Bronchial epithelial cell (primary cell): ENCODE results near the gene KLLN. TPM values are rescaled to one million over a fixed set of nuclear protein-coding genes. Genes with fewer than 3 reads are reported as not detected.

ENCODE experiments used
- DNase-seq: peaks from one replicate; pipeline ENCODE4 v3.0.0-alpha.2; 2010; ENCODE audit warnings: low read depth
- FAIRE-seq: peaks from 2 replicates; lab custom pipeline; 2011; peaks lifted over from hg19 to GRCh38; lab: Jason Lieb, UNC
- H3K27me3 ChIP-seq: 2 replicates; pipeline ENCODE4 v1.5.1; 2011; ENCODE audit warnings: low read length; ENCODE audit not compliant: control insufficient read depth, insufficient read depth
- H3K36me3 ChIP-seq: 2 replicates; pipeline ENCODE4 v1.5.1; 2011; ENCODE audit warnings: low read length; ENCODE audit not compliant: control insufficient read depth, insufficient read depth
- H3K4me3 ChIP-seq: 2 replicates; pipeline ENCODE4 v1.5.1; 2011; ENCODE audit warnings: mild to moderate bottlenecking, low read depth, low read length, control low read depth
- total RNA-seq: library from RNA; depleted of rRNA; stranded (reverse); fragments of >200 nt; gene quantifications from 2 replicates; pipeline ENCODE4 v1.2.1, GENCODE V29; 2014
- TF ChIP-seq, protein P1 (sequence below): IDR thresholded peaks from 2 replicates; pipeline ENCODE4 v1.5.1; 2011; ENCODE audit warnings: mild to moderate bottlenecking, moderate library complexity, low read length, control low read depth, inconsistent platforms; ENCODE audit not compliant: insufficient read depth, severe bottlenecking

The KLLN gene
- total RNA-seq, 1 donor from 2014 or later = 0.26 TPM

DNA sequence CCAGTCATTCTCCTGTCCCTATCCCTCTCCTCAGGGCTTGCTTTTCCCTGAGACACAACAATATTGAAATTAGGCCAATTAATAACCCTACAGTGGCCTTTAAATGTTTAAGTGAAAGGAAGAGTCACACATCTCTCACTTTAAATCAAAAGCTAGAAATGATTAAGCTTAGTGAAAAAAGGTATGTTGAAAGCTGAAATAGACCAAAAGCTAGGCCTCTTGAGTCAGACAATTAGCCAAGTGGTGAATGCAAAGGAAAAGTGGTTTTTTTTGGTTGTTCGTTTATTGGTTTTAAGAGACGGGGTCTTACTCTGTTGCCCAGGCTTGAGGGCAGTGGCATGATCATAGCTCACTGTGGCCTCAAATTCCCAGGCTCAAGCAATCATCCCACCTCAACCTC lies 35.7 kb downstream of the KLLN start:
- Histone ChIP-seq H3K4me3 (no peak overlapping the region), H3K27me3 (no peaks in the 10 kb centered on the region), H3K36me3 (no peaks in the 10 kb centered on the region)
- no peak for FAIRE-seq
- no peak for DNase-seq
- TF ChIP-seq, protein P1, sequence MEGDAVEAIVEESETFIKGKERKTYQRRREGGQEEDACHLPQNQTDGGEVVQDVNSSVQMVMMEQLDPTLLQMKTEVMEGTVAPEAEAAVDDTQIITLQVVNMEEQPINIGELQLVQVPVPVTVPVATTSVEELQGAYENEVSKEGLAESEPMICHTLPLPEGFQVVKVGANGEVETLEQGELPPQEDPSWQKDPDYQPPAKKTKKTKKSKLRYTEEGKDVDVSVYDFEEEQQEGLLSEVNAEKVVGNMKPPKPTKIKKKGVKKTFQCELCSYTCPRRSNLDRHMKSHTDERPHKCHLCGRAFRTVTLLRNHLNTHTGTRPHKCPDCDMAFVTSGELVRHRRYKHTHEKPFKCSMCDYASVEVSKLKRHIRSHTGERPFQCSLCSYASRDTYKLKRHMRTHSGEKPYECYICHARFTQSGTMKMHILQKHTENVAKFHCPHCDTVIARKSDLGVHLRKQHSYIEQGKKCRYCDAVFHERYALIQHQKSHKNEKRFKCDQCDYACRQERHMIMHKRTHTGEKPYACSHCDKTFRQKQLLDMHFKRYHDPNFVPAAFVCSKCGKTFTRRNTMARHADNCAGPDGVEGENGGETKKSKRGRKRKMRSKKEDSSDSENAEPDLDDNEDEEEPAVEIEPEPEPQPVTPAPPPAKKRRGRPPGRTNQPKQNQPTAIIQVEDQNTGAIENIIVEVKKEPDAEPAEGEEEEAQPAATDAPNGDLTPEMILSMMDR = no peak

DNA sequence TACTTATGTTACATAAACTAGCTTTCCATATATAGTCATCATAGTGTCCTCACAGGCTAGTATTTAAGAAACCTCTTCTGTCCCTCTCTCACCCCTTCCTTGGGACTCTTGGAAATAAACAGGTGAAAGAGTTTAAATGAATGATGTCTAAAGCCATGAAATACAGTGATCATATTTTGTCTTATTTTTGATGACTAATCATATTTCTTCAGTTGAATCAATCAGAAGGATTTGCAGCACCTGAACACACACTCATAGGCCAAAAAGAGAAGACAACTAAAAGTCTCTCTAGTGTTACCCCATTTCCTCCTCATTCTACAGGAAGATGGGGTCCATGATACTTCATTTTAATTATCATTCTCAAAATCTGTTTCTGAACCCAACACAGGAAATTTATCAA lies 36.7 kb downstream of the KLLN start:
- TF ChIP-seq, protein P1 = no peak
- H3K27me3 ChIP-seq = no peaks in the 10 kb centered on the region
- no peaks in the 10 kb centered on the region for H3K36me3 ChIP-seq
- no peak for DNase-seq
- H3K4me3 ChIP-seq = no peak overlapping the region
- no peak for FAIRE-seq

DNA sequence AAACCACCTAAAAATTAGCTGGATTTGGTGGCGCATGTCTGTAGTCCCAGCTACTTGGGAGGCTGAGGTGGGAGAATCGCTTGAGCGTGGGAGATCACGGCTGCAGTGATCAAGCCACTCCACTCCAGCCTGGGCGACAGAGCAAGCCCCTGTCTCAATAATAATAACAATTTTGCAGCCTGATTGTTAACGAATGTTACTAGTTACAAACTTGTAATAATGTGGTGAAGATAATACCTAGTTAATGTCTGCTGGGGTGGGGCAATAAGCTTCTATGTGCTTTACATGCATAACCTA lies 44.1 kb downstream of the KLLN start:
- DNase-seq (no peak), FAIRE-seq (no peak)
- H3K27me3 ChIP-seq = no peaks in the 10 kb centered on the region
- TF ChIP-seq, protein P1 = no peak
- no peak overlapping the region for H3K4me3 ChIP-seq
- H3K36me3 ChIP-seq = no peaks in the 10 kb centered on the region

DNA sequence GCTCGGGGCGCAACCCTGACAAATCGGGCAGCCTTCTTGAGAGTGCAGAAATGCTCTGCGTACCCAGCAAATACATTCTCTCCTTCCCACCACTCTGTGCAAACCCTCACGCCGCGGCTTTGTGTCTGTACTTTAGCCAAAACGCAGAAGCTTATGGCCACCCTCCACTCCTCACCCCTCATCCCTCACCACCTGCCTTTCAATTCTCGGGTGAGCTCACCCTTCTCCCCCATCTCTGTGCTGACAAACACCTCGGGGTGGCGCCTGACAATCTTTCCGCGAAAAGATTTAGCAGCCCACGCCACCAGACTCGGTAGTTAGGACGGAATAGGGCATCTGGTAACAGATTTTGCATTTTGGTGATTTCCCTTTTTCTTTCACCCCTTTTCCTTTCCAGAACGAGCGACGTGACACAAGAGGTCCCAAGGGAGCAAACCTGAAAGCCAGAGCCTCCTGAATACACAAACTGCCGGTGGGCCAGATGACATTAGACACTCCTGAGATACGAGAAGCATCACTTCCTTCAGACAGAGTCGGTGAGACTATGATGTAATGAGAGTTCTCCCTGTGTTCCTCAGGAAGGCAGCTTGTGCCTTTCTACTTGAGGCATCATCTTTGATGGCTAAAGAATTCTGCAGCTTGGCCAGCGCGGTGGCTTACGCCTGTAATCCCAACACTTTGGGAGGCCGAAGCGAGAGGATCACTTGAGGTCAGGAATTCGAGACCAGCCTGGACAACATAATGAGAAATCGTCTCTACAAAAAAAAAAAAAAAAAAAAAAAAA lies 44.6 kb downstream of the KLLN start:
- Histone ChIP-seq H3K4me3 (peak overlapping the region; percentile 48), H3K36me3 (no peaks in the 10 kb centered on the region), H3K27me3 (no peaks in the 10 kb centered on the region)
- FAIRE-seq (no peak), DNase-seq (peak; percentile 32)
- TF ChIP-seq, protein P1 = peak; percentile 13

DNA sequence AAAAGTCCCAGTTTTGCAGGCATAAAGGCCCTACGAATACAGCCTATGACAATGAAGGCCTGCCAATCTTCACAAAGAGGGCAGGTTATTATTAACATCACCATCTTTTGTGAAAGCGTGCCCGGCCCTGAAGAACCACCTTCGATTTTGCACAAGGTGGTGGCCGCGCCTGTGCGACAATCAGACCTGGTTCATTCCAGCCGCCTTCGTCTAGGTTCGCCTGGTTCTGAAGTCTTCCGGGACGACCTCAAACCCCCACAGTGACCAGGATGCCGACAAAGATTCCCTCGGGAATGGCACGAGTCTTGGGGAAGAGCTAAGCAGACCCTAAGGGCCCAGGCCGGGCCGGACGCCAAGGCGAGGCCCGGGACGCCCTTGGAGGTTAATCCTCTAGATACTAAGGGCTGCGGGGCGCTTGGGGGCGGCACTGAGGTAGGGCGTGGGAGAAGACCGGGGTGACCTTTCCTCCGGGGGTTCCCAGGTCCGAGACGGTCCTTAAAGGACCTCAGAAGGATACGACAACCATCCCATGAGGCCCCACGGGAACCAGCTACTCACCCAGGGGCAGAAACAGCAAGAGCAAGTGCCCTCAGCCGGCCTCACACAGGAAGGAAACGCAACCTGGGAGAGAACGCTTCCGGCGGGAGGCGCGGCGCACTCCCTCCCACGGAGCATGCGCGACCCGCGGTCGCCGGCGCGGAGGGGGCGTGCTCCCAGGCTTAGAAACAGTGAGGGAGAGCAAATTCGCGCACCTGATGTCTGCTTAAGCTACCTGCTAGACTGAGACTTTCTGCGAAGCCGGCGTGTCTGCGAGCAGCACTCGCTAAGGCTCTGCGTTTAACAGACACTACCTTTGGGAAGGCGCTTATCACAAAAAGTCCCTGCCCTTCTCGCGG lies 45.5 kb downstream of the KLLN start, which contains the start of gene ATAD1:
Gene ATAD1, minus strand, starts transcription at position 618 of the 896 bp plus-strand sequence. CDS start 3,627 bp downstream, outside the sequence.
- Histone ChIP-seq H3K36me3 (no peaks in the 10 kb centered on the region), H3K4me3 (peak within 1 kb of the TSS; percentile 48), H3K27me3 (no peaks in the 10 kb centered on the region)
- TF ChIP-seq, protein P1 = peak; percentile 43
- DNase-seq (peak; percentile 81), FAIRE-seq (no peak)
